ENCODE measurements around the gene RPS16. TPM values are rescaled to one million over a fixed set of nuclear protein-coding genes. Genes with fewer than 3 reads are reported as not detected.

The RPS16 gene
- total and polyA plus RNA-seq, 2 donors (not counting 1 experiment from before 2014, with no cell fraction given) = 3,910 to 6,448 TPM

GRCh38 chr19:39446365-39447084 is 10.8 kb upstream of the RPS16 start:
- H4K20me1 ChIP-seq (ENCODE audit: control insufficient read depth, insufficient read depth, low read length, poor library complexity, severe bottlenecking) = peaks cover 48% of the 10 kb centered on the region
- H3K27ac Mint-ChIP-seq = peak overlapping the region; percentile 72
- H3K9me3 Mint-ChIP-seq (ENCODE audit: insufficient read depth) = no peaks in the 10 kb centered on the region
- peak overlapping the region; percentile 97 for H3K4me3 Mint-ChIP-seq
- peaks cover 0 to 7% of the 10 kb centered on the region in 2 experiments for H3K36me3 ChIP-seq (replicated peaks in 1 of 2; ENCODE audit: control extremely low read depth in 1 of 2, control insufficient read depth in 1 of 2, extremely low read depth in 1 of 2, insufficient read depth in 2 of 2, low read length in 1 of 2)
- H3K27me3 ChIP-seq (replicated peaks in 1 of 4; ENCODE audit: control extremely low read depth in 1 of 4, control insufficient read depth in 3 of 4, insufficient read depth in 4 of 4, low read length in 3 of 4) = no peaks in the 10 kb centered on the region
- no peaks in the 10 kb centered on the region for H3K27me3 Mint-ChIP-seq
- ATAC-seq (ENCODE audit: low read depth) = no peak
- H3K9me3 ChIP-seq (ENCODE audit: control extremely low read depth in 1 of 3, control insufficient read depth in 2 of 3, insufficient read depth in 1 of 3, low read length in 2 of 3) = no peaks in the 10 kb centered on the region
- H3K4me1 ChIP-seq (ENCODE audit: control insufficient read depth in 2 of 2, insufficient read depth in 2 of 2, low read length in 2 of 2) = peaks cover 42 to 56% of the 10 kb centered on the region in 2 donors
- H3K4me2 ChIP-seq (replicated peaks; ENCODE audit: low read depth, low read length, poor library complexity, severe bottlenecking) = peak overlapping the region; percentile 96
- peak overlapping the region; percentile 98 for H3K9ac ChIP-seq (ENCODE audit: low read length)
- ChIA-PET POLR2A (interaction anchor here (0.6 to 3.5 kb wide), 5 partner anchors 11 to 105 kb away, joined by 3 to 42 read pairs (median 4); partner anchors contain the start of genes MED29, PAF1 and RPS16), CTCF (interaction anchor here (2.4 kb wide), 1 partner anchor 28 kb away, joined by 8 read pairs; no protein-coding TSS in a partner anchor)
- H3K4me1 Mint-ChIP-seq = peaks cover 61% of the 10 kb centered on the region
- peaks cover 69% of the 10 kb centered on the region for H3K79me2 ChIP-seq (ENCODE audit: control insufficient read depth, insufficient read depth, low read length)
- intact Hi-C loops (cut with micrococcal nuclease) = loop anchor here (10.0 kb wide), 1 partner anchor 388 kb away; the partner anchor contains the start of gene DYRK1B
- peak overlapping the region; percentile 69 to 98 (median 93) for H3K4me3 ChIP-seq (ENCODE audit: control extremely low read depth in 1 of 5, extremely low read depth in 1 of 5, insufficient read depth in 1 of 5, low read depth in 2 of 5, low read length in 4 of 5)
- H3K27ac ChIP-seq (ENCODE audit: low read length in 2 of 2) = peak overlapping the region; percentile 88 to 95
- no peak for DNase-seq
- WGBS (ENCODE audit: insufficient coverage) = 84% methylated on average over 13 of the region's 16 CpGs
- TF ChIP-seq EZH2 (IDR thresholded peaks at IDR 0.05; ENCODE audit: borderline replicate concordance, insufficient read depth, low read depth, low read length, poor library complexity, severe bottlenecking) = no peak
- no peak for TF ChIP-seq CTCF (IDR thresholded peaks at IDR 0.05)
- no peak overlapping the region for H2AFZ ChIP-seq (ENCODE audit: insufficient read depth, low read depth, low read length, poor library complexity, severe bottlenecking)
